GM12874 (cell line): ENCODE results near the gene C17orf107.

Source experiments
- TF ChIP-seq, protein P1 (sequence below): IDR thresholded peaks from 2 replicates; pipeline ENCODE4 v1.5.1; 2011; ENCODE audit warnings: low read depth, mild to moderate bottlenecking, control low read depth, low read length, moderate library complexity; ENCODE audit not compliant: insufficient read depth

C17orf107 gene

GRCh38 chr17:4908301-4908700 is 9.0 kb downstream of the C17orf107 start:
- TF ChIP-seq, protein P1, sequence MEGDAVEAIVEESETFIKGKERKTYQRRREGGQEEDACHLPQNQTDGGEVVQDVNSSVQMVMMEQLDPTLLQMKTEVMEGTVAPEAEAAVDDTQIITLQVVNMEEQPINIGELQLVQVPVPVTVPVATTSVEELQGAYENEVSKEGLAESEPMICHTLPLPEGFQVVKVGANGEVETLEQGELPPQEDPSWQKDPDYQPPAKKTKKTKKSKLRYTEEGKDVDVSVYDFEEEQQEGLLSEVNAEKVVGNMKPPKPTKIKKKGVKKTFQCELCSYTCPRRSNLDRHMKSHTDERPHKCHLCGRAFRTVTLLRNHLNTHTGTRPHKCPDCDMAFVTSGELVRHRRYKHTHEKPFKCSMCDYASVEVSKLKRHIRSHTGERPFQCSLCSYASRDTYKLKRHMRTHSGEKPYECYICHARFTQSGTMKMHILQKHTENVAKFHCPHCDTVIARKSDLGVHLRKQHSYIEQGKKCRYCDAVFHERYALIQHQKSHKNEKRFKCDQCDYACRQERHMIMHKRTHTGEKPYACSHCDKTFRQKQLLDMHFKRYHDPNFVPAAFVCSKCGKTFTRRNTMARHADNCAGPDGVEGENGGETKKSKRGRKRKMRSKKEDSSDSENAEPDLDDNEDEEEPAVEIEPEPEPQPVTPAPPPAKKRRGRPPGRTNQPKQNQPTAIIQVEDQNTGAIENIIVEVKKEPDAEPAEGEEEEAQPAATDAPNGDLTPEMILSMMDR = no peak

- TF ChIP-seq, protein P1 = peak; percentile 87
Measured at GRCh38 chr17:4908711-4909496, 9.6 kb downstream of the C17orf107 start.

GRCh38 chr17:4913994-4914393 is 14.7 kb downstream of the C17orf107 start:
- TF ChIP-seq, protein P1 = no peak

DNA sequence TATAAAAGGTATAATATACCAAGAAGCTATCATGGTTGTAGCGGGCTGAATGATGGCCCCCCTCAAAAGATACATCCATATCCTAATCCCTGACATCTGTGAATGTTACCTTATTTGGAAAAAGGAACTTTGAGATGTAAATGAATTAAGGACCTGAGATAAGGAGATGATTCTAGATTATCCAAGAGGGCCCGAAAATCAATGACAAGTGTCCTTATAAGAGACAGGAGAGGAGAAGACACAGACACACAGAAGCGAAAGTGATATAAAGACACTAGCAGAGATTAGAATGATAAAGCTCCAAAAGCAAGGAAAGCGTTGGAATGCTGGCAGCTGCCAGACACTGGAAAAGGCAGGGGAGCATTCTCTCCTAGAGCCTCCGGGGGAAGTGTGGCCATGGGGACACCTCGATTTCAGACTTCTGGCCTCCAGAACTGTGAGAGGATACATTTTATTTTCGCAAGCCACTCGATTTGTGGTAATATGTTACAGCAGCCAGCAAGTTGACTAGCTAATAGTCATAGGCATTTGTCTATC is 20.2 kb downstream of the C17orf107 start:
- TF ChIP-seq, protein P1 = no peak

DNA sequence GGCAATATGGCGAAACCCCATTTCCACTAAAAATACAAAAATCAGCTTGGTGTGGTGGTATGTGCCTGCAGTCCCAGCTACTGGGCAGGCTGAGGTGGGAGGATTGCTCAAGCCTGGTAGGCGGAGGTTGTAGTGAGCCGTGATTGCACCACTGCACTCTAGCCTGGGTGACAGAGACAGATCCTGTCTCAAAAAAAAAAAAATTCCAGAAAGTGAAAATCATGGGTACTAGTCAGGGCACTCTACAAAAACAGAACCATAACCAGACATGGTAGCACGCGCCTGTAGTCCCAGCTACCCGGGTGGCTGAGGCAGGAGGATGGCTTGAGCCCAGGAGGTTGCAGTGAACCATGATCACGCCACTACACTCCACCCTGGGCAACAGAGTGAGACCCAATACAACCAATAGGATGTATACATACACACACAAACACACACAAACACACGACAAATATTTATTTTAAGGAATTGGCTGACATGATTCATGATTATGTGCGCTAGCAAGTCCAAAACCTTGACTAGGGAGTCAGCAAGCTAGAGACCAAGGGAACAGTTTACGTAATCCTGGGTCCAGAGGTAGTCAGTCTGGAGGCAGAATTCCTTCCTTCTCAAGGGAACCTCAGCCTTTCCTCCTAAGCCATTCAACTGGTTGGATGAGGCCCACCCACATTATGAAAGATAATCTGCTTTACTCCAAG is 21.2 kb downstream of the C17orf107 start:
- TF ChIP-seq, protein P1 = no peak

- TF ChIP-seq, protein P1 = no peak
Measured at GRCh38 chr17:4921320-4921719, 22.0 kb downstream of the C17orf107 start.

- TF ChIP-seq, protein P1 = no peak
Measured at GRCh38 chr17:4928881-4929280, 29.5 kb downstream of the C17orf107 start.
